PC-9 (cell line): ENCODE measurements around the gene SOCS6.

ENCODE experiments used
- EZH2 ChIP-seq: fragments of 200-600 bp; sonication (generic); IDR thresholded peaks from 2 replicates; pipeline ENCODE4 v1.8.0; 2017; ENCODE audit warnings: antibody characterized with exemption, low read depth
- TF ChIP-seq, protein P1 (sequence below): fragments of 200-600 bp; sonication (generic); conservative IDR thresholded peaks from 2 replicates; pipeline ENCODE4 v1.6.1; 2017; ENCODE audit warnings: mixed run types, antibody characterized with exemption, mild to moderate bottlenecking, moderate library complexity

DNA sequence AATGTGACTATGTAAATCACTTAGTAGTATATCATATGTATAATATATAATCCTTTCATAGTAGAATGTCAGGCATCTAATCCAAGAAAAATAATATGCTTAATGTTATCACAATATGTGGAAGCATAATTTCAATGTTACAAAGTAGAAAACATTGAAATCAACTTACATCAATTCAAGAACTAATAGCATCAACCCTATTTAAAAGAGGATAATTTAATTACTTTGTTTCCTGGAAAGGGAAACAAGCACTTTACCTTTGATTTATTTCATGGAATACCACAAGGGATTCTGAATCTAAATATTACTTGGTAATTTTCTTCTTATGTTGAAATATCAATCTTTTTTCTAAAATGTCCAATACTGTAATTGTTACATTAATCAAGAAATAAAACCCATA lies 30.6 kb upstream of the SOCS6 start:
- TF ChIP-seq, protein P1, sequence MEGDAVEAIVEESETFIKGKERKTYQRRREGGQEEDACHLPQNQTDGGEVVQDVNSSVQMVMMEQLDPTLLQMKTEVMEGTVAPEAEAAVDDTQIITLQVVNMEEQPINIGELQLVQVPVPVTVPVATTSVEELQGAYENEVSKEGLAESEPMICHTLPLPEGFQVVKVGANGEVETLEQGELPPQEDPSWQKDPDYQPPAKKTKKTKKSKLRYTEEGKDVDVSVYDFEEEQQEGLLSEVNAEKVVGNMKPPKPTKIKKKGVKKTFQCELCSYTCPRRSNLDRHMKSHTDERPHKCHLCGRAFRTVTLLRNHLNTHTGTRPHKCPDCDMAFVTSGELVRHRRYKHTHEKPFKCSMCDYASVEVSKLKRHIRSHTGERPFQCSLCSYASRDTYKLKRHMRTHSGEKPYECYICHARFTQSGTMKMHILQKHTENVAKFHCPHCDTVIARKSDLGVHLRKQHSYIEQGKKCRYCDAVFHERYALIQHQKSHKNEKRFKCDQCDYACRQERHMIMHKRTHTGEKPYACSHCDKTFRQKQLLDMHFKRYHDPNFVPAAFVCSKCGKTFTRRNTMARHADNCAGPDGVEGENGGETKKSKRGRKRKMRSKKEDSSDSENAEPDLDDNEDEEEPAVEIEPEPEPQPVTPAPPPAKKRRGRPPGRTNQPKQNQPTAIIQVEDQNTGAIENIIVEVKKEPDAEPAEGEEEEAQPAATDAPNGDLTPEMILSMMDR = no peak
- no peak for TF ChIP-seq EZH2
